ENCODE results near the gene CCDC149. TPM values are rescaled to one million over a fixed set of nuclear protein-coding genes. Genes with fewer than 3 reads are reported as not detected.

CCDC149 gene
- total RNA-seq, 1 donor from 2014 or later = 16.7 TPM

- no peaks in the 10 kb centered on the region for H3K9me3 ChIP-seq
- no peak for TF ChIP-seq POLR2AphosphoS5 (IDR thresholded peaks at IDR 0.05; ENCODE audit: insufficient read depth in 1 of 2, low read depth in 1 of 2)
- TF ChIP-seq, protein P1, sequence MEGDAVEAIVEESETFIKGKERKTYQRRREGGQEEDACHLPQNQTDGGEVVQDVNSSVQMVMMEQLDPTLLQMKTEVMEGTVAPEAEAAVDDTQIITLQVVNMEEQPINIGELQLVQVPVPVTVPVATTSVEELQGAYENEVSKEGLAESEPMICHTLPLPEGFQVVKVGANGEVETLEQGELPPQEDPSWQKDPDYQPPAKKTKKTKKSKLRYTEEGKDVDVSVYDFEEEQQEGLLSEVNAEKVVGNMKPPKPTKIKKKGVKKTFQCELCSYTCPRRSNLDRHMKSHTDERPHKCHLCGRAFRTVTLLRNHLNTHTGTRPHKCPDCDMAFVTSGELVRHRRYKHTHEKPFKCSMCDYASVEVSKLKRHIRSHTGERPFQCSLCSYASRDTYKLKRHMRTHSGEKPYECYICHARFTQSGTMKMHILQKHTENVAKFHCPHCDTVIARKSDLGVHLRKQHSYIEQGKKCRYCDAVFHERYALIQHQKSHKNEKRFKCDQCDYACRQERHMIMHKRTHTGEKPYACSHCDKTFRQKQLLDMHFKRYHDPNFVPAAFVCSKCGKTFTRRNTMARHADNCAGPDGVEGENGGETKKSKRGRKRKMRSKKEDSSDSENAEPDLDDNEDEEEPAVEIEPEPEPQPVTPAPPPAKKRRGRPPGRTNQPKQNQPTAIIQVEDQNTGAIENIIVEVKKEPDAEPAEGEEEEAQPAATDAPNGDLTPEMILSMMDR (IDR thresholded peaks at IDR 0.05) = no peak
- TF ChIP-seq POLR2A (IDR thresholded peaks at IDR 0.05) = no peak
- H3K4me1 ChIP-seq = no peaks in the 10 kb centered on the region
- H3K36me3 ChIP-seq = peaks cover 0 to 13% of the 10 kb centered on the region in 2 donors
- no peak overlapping the region for H3K27ac ChIP-seq
- intact Hi-C loops (cut with DNase I) = no loop called here
- no peak for DNase-seq (ENCODE audit: extremely low spot score in 2 of 2)
- H3K4me3 ChIP-seq = no peak overlapping the region
- H3K27me3 ChIP-seq = no peaks in the 10 kb centered on the region
Measured at GRCh38 chr4:24871210-24871609, 41.6 kb downstream of the CCDC149 start.

DNA sequence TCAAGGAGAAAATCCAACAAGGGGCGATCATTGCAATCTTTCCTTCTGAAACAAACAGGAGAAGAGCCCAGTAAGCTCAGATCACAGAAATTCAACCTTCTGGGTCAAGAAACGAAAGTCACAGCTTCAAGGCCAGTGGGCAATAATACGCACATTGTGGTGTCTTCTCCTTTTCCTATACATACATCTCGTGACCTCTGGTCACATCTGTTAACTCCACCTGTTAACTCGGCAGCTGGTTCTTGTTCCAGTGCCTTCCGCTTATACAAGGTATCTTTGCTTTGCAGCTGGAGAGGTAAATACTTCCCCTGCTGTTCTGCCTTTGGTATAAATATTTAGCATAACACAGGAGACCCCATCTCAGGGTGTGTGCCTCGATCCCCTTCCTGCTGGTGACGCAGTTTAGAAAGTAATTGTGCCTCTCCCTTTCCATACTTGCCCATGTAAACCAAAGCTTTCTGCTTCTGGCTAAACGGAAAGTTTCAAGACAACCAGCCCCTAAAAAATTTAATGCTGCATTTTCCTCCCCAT lies 45.0 kb downstream of the CCDC149 start:
- Histone ChIP-seq H3K36me3 (peaks cover 0 to 6% of the 10 kb centered on the region in 2 donors), H3K4me3 (no peak overlapping the region), H3K27me3 (no peaks in the 10 kb centered on the region), H3K27ac (no peak overlapping the region), H3K9me3 (peaks cover 8% of the 10 kb centered on the region), H3K4me1 (no peaks in the 10 kb centered on the region)
- no peak for DNase-seq (ENCODE audit: extremely low spot score in 2 of 2)
- TF ChIP-seq, protein P1 (IDR thresholded peaks at IDR 0.05) = no peak
- TF ChIP-seq POLR2A (IDR thresholded peaks at IDR 0.05) (no peak), POLR2AphosphoS5 (IDR thresholded peaks at IDR 0.05; ENCODE audit: insufficient read depth in 1 of 2, low read depth in 1 of 2) (no peak)
- intact Hi-C loops (cut with DNase I) = no loop called here

DNA sequence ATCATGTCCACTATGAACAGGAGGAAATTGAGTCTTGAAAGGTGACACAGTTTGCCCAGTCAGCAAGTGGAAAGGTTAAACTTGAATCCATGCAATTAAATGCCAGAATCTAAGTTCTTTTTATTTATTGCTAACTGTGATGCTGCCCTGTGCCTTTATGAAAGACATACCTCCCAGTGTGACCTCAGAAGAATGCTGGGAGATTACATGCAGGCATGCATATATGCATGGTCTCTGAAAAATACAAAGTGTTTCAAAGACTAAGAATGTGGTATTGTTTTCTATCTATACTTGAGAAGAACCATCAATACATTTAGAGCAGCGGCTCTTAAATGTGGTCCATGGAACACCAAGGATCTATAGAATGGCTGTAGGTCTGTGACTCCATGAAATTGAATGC lies 45.6 kb downstream of the CCDC149 start:
- Histone ChIP-seq H3K27me3 (no peaks in the 10 kb centered on the region), H3K4me3 (no peak overlapping the region), H3K36me3 (peaks cover 0 to 2% of the 10 kb centered on the region in 2 donors), H3K27ac (no peak overlapping the region), H3K4me1 (no peaks in the 10 kb centered on the region), H3K9me3 (peaks cover 8% of the 10 kb centered on the region)
- DNase-seq (ENCODE audit: extremely low spot score in 2 of 2) = no peak
- TF ChIP-seq, protein P1 (IDR thresholded peaks at IDR 0.05) = no peak
- no peak for TF ChIP-seq POLR2A (IDR thresholded peaks at IDR 0.05)
- no peak for TF ChIP-seq POLR2AphosphoS5 (IDR thresholded peaks at IDR 0.05; ENCODE audit: insufficient read depth in 1 of 2, low read depth in 1 of 2)
- intact Hi-C loops (cut with DNase I) = no loop called here

GRCh38 chr4:24865401-24865800 lies 47.4 kb downstream of the CCDC149 start:
- Histone ChIP-seq H3K4me3 (no peak overlapping the region), H3K27me3 (no peaks in the 10 kb centered on the region), H3K9me3 (peaks cover 8% of the 10 kb centered on the region), H3K4me1 (no peaks in the 10 kb centered on the region), H3K27ac (no peak overlapping the region), H3K36me3 (no peaks in the 10 kb centered on the region)
- TF ChIP-seq POLR2AphosphoS5 (IDR thresholded peaks at IDR 0.05; ENCODE audit: insufficient read depth in 1 of 2, low read depth in 1 of 2) = no peak
- TF ChIP-seq, protein P1 (IDR thresholded peaks at IDR 0.05) = no peak
- no peak for TF ChIP-seq POLR2A (IDR thresholded peaks at IDR 0.05)
- no peak for DNase-seq (ENCODE audit: extremely low spot score in 2 of 2)
- intact Hi-C loops (cut with DNase I) = no loop called here

- no peak for TF ChIP-seq POLR2A (IDR thresholded peaks at IDR 0.05)
- TF ChIP-seq, protein P1 (IDR thresholded peaks at IDR 0.05) = no peak
- no peak for TF ChIP-seq POLR2AphosphoS5 (IDR thresholded peaks at IDR 0.05; ENCODE audit: insufficient read depth in 1 of 2, low read depth in 1 of 2)
- DNase-seq (ENCODE audit: extremely low spot score in 2 of 2) = no peak
- Histone ChIP-seq H3K9me3 (peaks cover 8% of the 10 kb centered on the region), H3K27me3 (no peaks in the 10 kb centered on the region), H3K36me3 (no peaks in the 10 kb centered on the region), H3K4me3 (no peak overlapping the region), H3K27ac (no peak overlapping the region), H3K4me1 (peaks cover 1% of the 10 kb centered on the region)
- intact Hi-C loops (cut with DNase I) = loop anchor here (5.0 kb wide), 1 partner anchor 49 kb away; the partner anchor contains the start of gene CCDC149
Measured at GRCh38 chr4:24863799-24864198, 49.0 kb downstream of the CCDC149 start.

All from vagina (tissue), 2 donors.